Mucosa of descending colon (tissue), 3 donors: ENCODE data around the gene IRAK2. TPM values are rescaled to one million over a fixed set of nuclear protein-coding genes. Genes with fewer than 3 reads are reported as not detected.
"Not testable (repeated sequence)": the region's sequence is repeated elsewhere in the genome, so short reads cannot be mapped to it uniquely, and the experiment has no call there.

Experiments
- ATAC-seq: fragments of 200-7000 bp; cut with Tn5 transposase; one replicate; pipeline ENCODE4 v1.9.1; 2020; ENCODE audit warnings: mild to moderate bottlenecking, moderate library complexity
- DNase-seq, 3 donors: peaks; one replicate each; pipeline ENCODE4 v3.0.0-alpha.2; 2020
- H3K36me3 ChIP-seq: fragments of 200-600 bp; one replicate; pipeline ENCODE4 v1.8.0; 2021; ENCODE audit warnings: low read depth, mild to moderate bottlenecking
- H3K4me1 ChIP-seq: fragments of 200-600 bp; one replicate; pipeline ENCODE4 v1.8.0; 2021; ENCODE audit warnings: low read depth, mild to moderate bottlenecking
- H3K4me3 ChIP-seq: fragments of 200-600 bp; one replicate; pipeline ENCODE4 v1.8.0; 2021; ENCODE audit warnings: mild to moderate bottlenecking
- H3K9me3 ChIP-seq: fragments of 200-600 bp; one replicate; pipeline ENCODE4 v1.8.0; 2021; ENCODE audit warnings: mild to moderate bottlenecking
- CTCF ChIP-seq: fragments of 200-600 bp; IDR thresholded peaks from one replicate; pipeline ENCODE4 v1.8.0; 2022; ENCODE audit warnings: antibody characterized with exemption, mild to moderate bottlenecking
- intact Hi-C, 2 donors: fragments of 100-400 bp; cut with DNase I in 1 of 2; cut with micrococcal nuclease in 1 of 2; formaldehyde crosslinking; loops; one replicate each; pipeline versions ENCODE4 v1.11.0 to v1.11.1; 2022; cut with DNase I, micrococcal nuclease
- total RNA-seq, 3 donors: library from RNA; stranded (reverse); fragmentation: NEBNext Ultra II Directional in 2 of 3; extraction: Animal tissue kit (Norgen Biotek cat#: 25700) in 2 of 3; gene quantifications; one replicate each; pipeline versions ENCODE4 v1.2.1 to v1.2.4, GENCODE V29; 2021 to 2023
- donor health status: DM: no; HTN: no; CAD: no; lungs with moderate emphysema.
- donor health status: DM: no; HTN: no; CAD: no.
- donor health status: DM: no; HTN: yes; CAD: no.

Gene IRAK2
- total RNA-seq, 3 donors from 2014 or later: 1.1 to 3.2 (median 2.4) TPM

DNA sequence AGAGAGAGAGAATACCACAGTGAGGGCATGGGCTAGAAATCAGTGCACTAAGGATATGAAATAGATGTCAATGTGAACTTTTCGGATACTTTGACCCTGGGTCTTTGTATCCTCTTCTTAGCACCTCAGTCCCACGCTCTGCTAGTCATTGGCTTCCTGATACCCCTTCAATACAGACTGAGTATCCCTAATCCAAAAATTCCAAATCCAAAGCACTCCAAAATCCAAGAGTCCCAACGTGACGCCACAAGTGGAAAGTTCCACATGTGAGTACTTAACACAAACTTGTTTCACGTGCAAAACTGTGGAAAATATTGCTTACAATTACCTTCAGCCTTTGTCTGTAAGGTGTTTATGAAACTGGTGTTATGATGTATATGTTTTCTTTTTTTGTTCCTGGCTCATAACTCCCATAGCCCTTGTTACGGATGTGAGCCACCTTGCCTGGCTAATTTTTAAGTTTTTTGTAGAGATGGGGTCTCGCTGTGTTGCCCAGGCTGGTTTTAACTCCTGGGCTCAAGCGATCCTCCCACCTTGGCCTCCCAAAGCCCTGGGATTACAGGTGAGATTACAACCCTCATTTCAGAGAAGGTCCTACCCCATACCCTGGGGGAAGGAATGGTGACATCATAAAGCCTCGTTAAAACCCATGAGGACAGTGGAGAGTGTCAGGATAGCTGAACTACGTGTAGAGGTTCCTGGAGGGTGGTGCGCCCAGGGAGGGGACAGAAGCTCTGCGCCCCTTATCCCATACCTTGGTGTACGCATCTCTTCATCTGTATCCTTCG, 10.2 kb upstream of the IRAK2 start:
- intact Hi-C loops: no loop called here
- ATAC-seq (no peak), DNase-seq (no peak)
- Histone ChIP-seq H3K9me3 (no peaks in the 10 kb centered on the region), H3K4me3 (no peak overlapping the region), H3K36me3 (peaks cover 14% of the 10 kb centered on the region), H3K4me1 (no peaks in the 10 kb centered on the region)
- TF ChIP-seq CTCF: no peak

- ATAC-seq: no peak
- intact Hi-C loops: no loop called here
- Histone ChIP-seq H3K36me3 (peaks cover 14% of the 10 kb centered on the region), H3K4me1 (no peaks in the 10 kb centered on the region), H3K4me3 (no peak overlapping the region), H3K9me3 (no peaks in the 10 kb centered on the region)
- no peak for TF ChIP-seq CTCF
- DNase-seq: no peak
Measured at GRCh38 chr3:10155123-10155472, 9.6 kb upstream of the IRAK2 start.

DNA sequence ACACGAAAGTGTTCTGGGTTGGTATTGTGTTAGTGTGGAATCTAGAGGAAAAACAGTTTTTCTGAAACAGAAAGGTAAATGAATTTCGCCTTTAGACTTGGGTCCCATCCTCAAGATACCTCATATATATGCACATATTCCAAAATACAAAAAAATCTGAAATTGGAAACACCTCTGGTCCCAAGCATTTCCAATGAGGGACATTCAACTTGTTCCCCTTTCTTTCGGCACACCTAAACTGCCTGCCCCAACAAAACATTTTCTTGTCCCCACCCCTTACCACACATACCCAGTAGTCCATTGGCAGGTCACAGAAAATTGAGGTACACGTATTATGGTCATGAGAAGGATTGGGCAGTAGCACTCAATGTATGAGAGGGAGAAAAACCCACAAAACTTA, 9.1 kb upstream of the IRAK2 start:
- Histone ChIP-seq H3K9me3 (no peaks in the 10 kb centered on the region), H3K4me1 (no peaks in the 10 kb centered on the region), H3K36me3 (peaks cover 11% of the 10 kb centered on the region), H3K4me3 (no peak overlapping the region)
- ATAC-seq: no peak
- no peak for DNase-seq
- TF ChIP-seq CTCF: no peak
- intact Hi-C loops: no loop called here

DNA sequence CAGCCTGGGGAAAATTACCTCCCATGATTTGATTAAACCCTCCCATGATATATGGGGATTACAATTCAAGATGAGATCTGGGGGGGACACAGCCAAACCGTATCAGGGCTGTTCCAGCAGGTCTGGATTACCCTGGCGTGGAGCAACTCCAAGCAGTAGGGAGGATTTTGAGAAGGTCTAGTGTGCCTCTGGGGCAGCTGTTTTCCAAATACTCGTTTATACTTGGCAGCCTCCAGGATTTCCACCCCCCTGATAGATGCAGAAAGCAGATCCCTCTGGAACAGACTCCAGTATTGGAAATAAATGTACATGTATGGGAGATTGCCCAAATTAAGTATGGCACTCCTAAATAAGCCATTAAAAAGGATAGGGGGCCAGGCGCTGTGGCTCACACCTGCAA, 7.7 kb upstream of the IRAK2 start:
- H3K4me1 ChIP-seq: no peaks in the 10 kb centered on the region
- no peaks in the 10 kb centered on the region for H3K9me3 ChIP-seq
- ATAC-seq (no peak), DNase-seq (no peak)
- no peaks in the 10 kb centered on the region for H3K36me3 ChIP-seq
- intact Hi-C loops: no loop called here
- no peak overlapping the region for H3K4me3 ChIP-seq
- TF ChIP-seq CTCF: no peak

DNA sequence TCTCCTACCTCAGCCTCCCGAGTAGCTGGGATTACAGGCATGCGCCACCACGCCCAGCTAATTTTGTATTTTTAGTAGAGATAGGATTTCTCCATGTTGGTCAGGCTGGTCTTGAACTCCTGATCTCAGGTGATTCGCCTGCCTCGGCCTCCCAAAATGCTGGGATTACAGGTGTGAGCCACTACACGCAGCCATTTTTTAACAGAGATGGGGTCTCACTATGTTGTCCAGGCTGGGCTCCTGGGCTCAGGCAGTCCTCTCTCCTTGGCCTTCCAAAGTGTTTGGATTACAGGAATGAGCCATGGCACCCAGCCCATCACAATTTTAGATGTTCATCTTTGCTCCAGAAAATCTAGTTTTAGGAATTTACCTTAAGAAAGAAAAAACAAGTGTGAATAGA, 6.2 kb upstream of the IRAK2 start:
- intact Hi-C loops, ATAC-seq, DNase-seq: not testable (repeated sequence)

GRCh38 chr3:10160346-10160745, 4.4 kb upstream of the IRAK2 start:
- ATAC-seq: no peak
- no peaks in the 10 kb centered on the region for H3K4me1 ChIP-seq
- no peaks in the 10 kb centered on the region for H3K36me3 ChIP-seq
- no peak for DNase-seq
- H3K4me3 ChIP-seq: no peak overlapping the region
- intact Hi-C loops: no loop called here
- H3K9me3 ChIP-seq: no peaks in the 10 kb centered on the region
- no peak for TF ChIP-seq CTCF

More for the DNA sequence above, 6.2 kb upstream of the IRAK2 start:
- H3K36me3 ChIP-seq, H3K9me3 ChIP-seq, H3K4me3 ChIP-seq, H3K4me1 ChIP-seq: not testable (repeated sequence)
